Mucosa of rectum (tissue), 2 donors: ENCODE measurements around the gene UGT1A7.
"Not testable (repeated sequence)": the region's sequence is repeated elsewhere in the genome, so short reads cannot be mapped to it uniquely, and the experiment has no call there.

Source experiments
- H3K27ac ChIP-seq, 2 donors: one replicate each; pipeline ENCODE4 v1.7.0; 2013; ENCODE audit warnings: inconsistent platforms in 2 of 2, low read depth in 2 of 2, low read length in 2 of 2
- H3K27me3 ChIP-seq, 2 donors: one replicate each; pipeline ENCODE4 v1.7.0; 2013; ENCODE audit warnings: low read length in 2 of 2; ENCODE audit not compliant: control insufficient read depth in 2 of 2, insufficient read depth in 2 of 2
- H3K36me3 ChIP-seq, 2 donors: one replicate each; pipeline ENCODE4 v1.7.0; 2013; ENCODE audit warnings: low read length in 2 of 2; ENCODE audit not compliant: control insufficient read depth in 2 of 2, insufficient read depth in 2 of 2
- H3K4me1 ChIP-seq, 2 donors: one replicate each; pipeline ENCODE4 v1.7.0; 2013; ENCODE audit warnings: low read length in 2 of 2, mild to moderate bottlenecking in 1 of 2; ENCODE audit not compliant: control insufficient read depth in 2 of 2, insufficient read depth in 2 of 2
- H3K4me3 ChIP-seq, 2 donors: one replicate each; pipeline ENCODE4 v1.7.0; 2013; ENCODE audit warnings: low read length in 2 of 2
- H3K9ac ChIP-seq, 2 donors: one replicate each; pipeline ENCODE4 v1.7.0; 2013; ENCODE audit warnings: low read length in 2 of 2, low read depth in 1 of 2, mild to moderate bottlenecking in 1 of 2
- H3K9me3 ChIP-seq, 2 donors: one replicate each; pipeline ENCODE4 v1.7.0; 2013; ENCODE audit warnings: low read length in 2 of 2; ENCODE audit not compliant: control insufficient read depth in 2 of 2
- donor health status: healthy.
- donor health status: Normal muscosa, but diverticular disease.

Gene UGT1A7

GRCh38 chr2:233743464-233744259 lies 62.0 kb downstream of the UGT1A7 start:
- H3K27me3 ChIP-seq = no peaks in the 10 kb centered on the region
- H3K4me1 ChIP-seq = no peaks in the 10 kb centered on the region
- H3K4me3 ChIP-seq = no peak overlapping the region
- H3K36me3 ChIP-seq = no peaks in the 10 kb centered on the region
- no peaks in the 10 kb centered on the region for H3K9me3 ChIP-seq
- H3K9ac ChIP-seq = no peak overlapping the region
- H3K27ac ChIP-seq = no peak overlapping the region

GRCh38 chr2:233745073-233745755 lies 63.5 kb downstream of the UGT1A7 start:
- Histone ChIP-seq H3K36me3 (no peaks in the 10 kb centered on the region), H3K9ac (no peak overlapping the region), H3K27me3 (no peaks in the 10 kb centered on the region), H3K9me3 (no peaks in the 10 kb centered on the region), H3K27ac (no peak overlapping the region), H3K4me3 (no peak overlapping the region), H3K4me1 (no peaks in the 10 kb centered on the region)

GRCh38 chr2:233745838-233746237 lies 64.1 kb downstream of the UGT1A7 start:
- not testable (repeated sequence) for H3K36me3 ChIP-seq, H3K4me1 ChIP-seq, H3K4me3 ChIP-seq, H3K9me3 ChIP-seq, H3K27me3 ChIP-seq, H3K27ac ChIP-seq, H3K9ac ChIP-seq

- H3K27ac ChIP-seq = no peak overlapping the region
- H3K9me3 ChIP-seq = peaks cover 0 to 2% of the 10 kb centered on the region in 2 donors
- no peak overlapping the region for H3K4me3 ChIP-seq
- no peaks in the 10 kb centered on the region for H3K27me3 ChIP-seq
- H3K4me1 ChIP-seq = no peaks in the 10 kb centered on the region
- H3K36me3 ChIP-seq = no peaks in the 10 kb centered on the region
- H3K9ac ChIP-seq = no peak overlapping the region
Observed at GRCh38 chr2:233746475-233747282, 65.0 kb downstream of the UGT1A7 start.

GRCh38 chr2:233747283-233747544 lies 65.5 kb downstream of the UGT1A7 start:
- Histone ChIP-seq H3K36me3 (no peaks in the 10 kb centered on the region), H3K9me3 (peaks cover 0 to 2% of the 10 kb centered on the region in 2 donors), H3K4me3 (no peak overlapping the region), H3K27ac (no peak overlapping the region), H3K9ac (no peak overlapping the region), H3K4me1 (no peaks in the 10 kb centered on the region), H3K27me3 (no peaks in the 10 kb centered on the region)

GRCh38 chr2:233750689-233751088 lies 69.0 kb downstream of the UGT1A7 start:
- H3K27ac ChIP-seq, H3K27me3 ChIP-seq, H3K9me3 ChIP-seq, H3K4me3 ChIP-seq, H3K4me1 ChIP-seq, H3K9ac ChIP-seq, H3K36me3 ChIP-seq: not testable (repeated sequence)

- not testable (repeated sequence) for H3K4me3 ChIP-seq, H3K36me3 ChIP-seq, H3K4me1 ChIP-seq, H3K9ac ChIP-seq, H3K9me3 ChIP-seq, H3K27me3 ChIP-seq, H3K27ac ChIP-seq
Observed at GRCh38 chr2:233751212-233752009, 69.7 kb downstream of the UGT1A7 start.

- H3K4me1 ChIP-seq = peaks cover 7 to 24% of the 10 kb centered on the region in 2 donors
- no peak overlapping the region for H3K27ac ChIP-seq
- no peaks in the 10 kb centered on the region for H3K36me3 ChIP-seq
- H3K4me3 ChIP-seq = no peak overlapping the region
- H3K9me3 ChIP-seq = peaks cover 0 to 2% of the 10 kb centered on the region in 2 donors
- H3K9ac ChIP-seq = no peak overlapping the region
- H3K27me3 ChIP-seq = no peaks in the 10 kb centered on the region
Observed at GRCh38 chr2:233754872-233755611, 73.3 kb downstream of the UGT1A7 start.

GRCh38 chr2:233756429-233757081 lies 74.9 kb downstream of the UGT1A7 start:
- H3K4me1 ChIP-seq = peaks cover 7 to 26% of the 10 kb centered on the region in 2 donors
- no peaks in the 10 kb centered on the region for H3K9me3 ChIP-seq
- H3K4me3 ChIP-seq = no peak overlapping the region
- peaks cover 0 to 3% of the 10 kb centered on the region in 2 donors for H3K36me3 ChIP-seq
- H3K27me3 ChIP-seq = no peaks in the 10 kb centered on the region
- no peak overlapping the region for H3K9ac ChIP-seq
- no peak overlapping the region for H3K27ac ChIP-seq
